GM12878 (cell line): ENCODE measurements around the gene ZNF837. TPM values are rescaled to one million over a fixed set of nuclear protein-coding genes. Genes with fewer than 3 reads are reported as not detected.

Source experiments
- ATF7 ChIP-seq: fragments of 450-650 bp; IDR thresholded peaks from 2 replicates; pipeline ENCODE4 v1.6.1; 2016; ENCODE audit warnings: low read depth, mild to moderate bottlenecking
- BACH1 ChIP-seq: fragments of 450-650 bp; IDR thresholded peaks from 2 replicates; pipeline ENCODE4 v1.6.1; 2017; ENCODE audit warnings: mild to moderate bottlenecking, borderline replicate concordance
- BCL3 ChIP-seq: IDR thresholded peaks from 2 replicates; pipeline ENCODE4 v1.6.1; 2011; ENCODE audit warnings: borderline replicate concordance, low read depth, mild to moderate bottlenecking, moderate library complexity, low read length; ENCODE audit not compliant: insufficient read depth, poor library complexity, severe bottlenecking
- BHLHE40 ChIP-seq, 2 experiments: fragments of 450-650 bp in 1 of 2; IDR thresholded peaks; 2 replicates each; pipeline ENCODE4 v1.6.1; 2011 to 2017; ENCODE audit warnings: low read depth in 2 of 2, borderline replicate concordance in 1 of 2, improper control_type of control experiment in 1 of 2, low read length in 1 of 2, mild to moderate bottlenecking in 1 of 2
- CREB1 ChIP-seq: IDR thresholded peaks from 2 replicates; pipeline ENCODE4 v1.6.1; 2012; ENCODE audit warnings: low read depth, mild to moderate bottlenecking, inconsistent platforms
- EGR1 ChIP-seq, 2 experiments: IDR thresholded peaks; 1 replicate in 1 of 2; 2 replicates in 1 of 2; pipeline ENCODE4 v1.6.1; 2011 to 2012; ENCODE audit warnings: low read depth in 2 of 2, low read length in 2 of 2, borderline replicate concordance in 1 of 2, mild to moderate bottlenecking in 1 of 2, moderate library complexity in 1 of 2
- EP300 ChIP-seq, 2 experiments: fragments of 150-350 bp in 1 of 2; IDR thresholded peaks; 2 replicates each; pipeline ENCODE4 v1.6.1; 2011 to 2012; ENCODE audit warnings: low read depth in 2 of 2, low read length in 2 of 2, borderline replicate concordance in 1 of 2, improper control_type of control experiment in 1 of 2, inconsistent platforms in 1 of 2; ENCODE audit not compliant: control insufficient read depth in 1 of 2
- FOS ChIP-seq: IDR thresholded peaks from 3 replicates; pipeline ENCODE4 v1.6.1; 2011; ENCODE audit warnings: borderline replicate concordance; ENCODE audit not compliant: insufficient read length; ENCODE audit errors: extremely low read depth
- JUNB ChIP-seq: IDR thresholded peaks from 2 replicates; pipeline ENCODE4 v1.6.1; 2016; ENCODE audit warnings: antibody characterized with exemption, mild to moderate bottlenecking
- NFIC ChIP-seq: IDR thresholded peaks from 2 replicates; pipeline ENCODE4 v1.6.1; 2012; ENCODE audit warnings: low read depth, mild to moderate bottlenecking, inconsistent platforms, low read length, moderate library complexity
- NFXL1 ChIP-seq: fragments of 450-650 bp; IDR thresholded peaks from 2 replicates; pipeline ENCODE4 v1.6.1; 2017; ENCODE audit warnings: antibody characterized with exemption, mild to moderate bottlenecking, borderline replicate concordance
- NR2C2 ChIP-seq: IDR thresholded peaks from 2 replicates; pipeline ENCODE4 v1.6.1; 2011; ENCODE audit warnings: borderline replicate concordance, low read depth; ENCODE audit not compliant: control insufficient read depth, insufficient read length
- NRF1 ChIP-seq: conservative IDR thresholded peaks from 2 replicates; pipeline ENCODE4 v1.6.1; 2011; ENCODE audit warnings: mild to moderate bottlenecking, low read depth, low read length, improper control_type of control experiment
- PAX5 ChIP-seq: IDR thresholded peaks from 2 replicates; pipeline ENCODE4 v1.6.1; 2011; ENCODE audit warnings: low read depth, low read length, borderline replicate concordance
- PAX8 ChIP-seq: fragments of 450-650 bp; IDR thresholded peaks from 2 replicates; pipeline ENCODE4 v1.6.1; 2017; ENCODE audit warnings: mild to moderate bottlenecking, moderate library complexity
- PBX3 ChIP-seq: IDR thresholded peaks from 2 replicates; pipeline ENCODE4 v1.6.1; 2011; ENCODE audit warnings: mild to moderate bottlenecking, low read depth, low read length, moderate library complexity; ENCODE audit not compliant: insufficient replicate concordance
- PML ChIP-seq: IDR thresholded peaks from 2 replicates; pipeline ENCODE4 v1.6.1; 2012; ENCODE audit warnings: low read length, inconsistent platforms
- POLR2A ChIP-seq: IDR thresholded peaks from 2 replicates; pipeline ENCODE4 v1.6.1; 2011; ENCODE audit warnings: low read depth, mild to moderate bottlenecking, low read length
- PRDM15 ChIP-seq: fragments of 450-650 bp; formaldehyde crosslinking; IDR thresholded peaks from 2 replicates; pipeline ENCODE4 v1.4.0; 2020; ENCODE audit warnings: mild to moderate bottlenecking, moderate library complexity
- RAD21 ChIP-seq: IDR thresholded peaks from 2 replicates; pipeline ENCODE4 v1.6.1; 2011; ENCODE audit warnings: mild to moderate bottlenecking, low read depth, low read length, moderate library complexity; ENCODE audit not compliant: insufficient read depth
- RB1 ChIP-seq: fragments of 450-650 bp; formaldehyde crosslinking; IDR thresholded peaks from 2 replicates; pipeline ENCODE4 v1.6.1; 2017; ENCODE audit warnings: mild to moderate bottlenecking, borderline replicate concordance
- RBBP5 ChIP-seq: fragments of 200-600 bp; sonication (generic); conservative IDR thresholded peaks from 2 replicates; pipeline ENCODE4 v1.6.1; 2016
- SIX5 ChIP-seq: IDR thresholded peaks from 2 replicates; pipeline ENCODE4 v1.6.1; 2011; ENCODE audit warnings: mild to moderate bottlenecking, low read depth, low read length, moderate library complexity; ENCODE audit not compliant: severe bottlenecking
- SMARCA5 ChIP-seq: fragments of 450-650 bp; IDR thresholded peaks from 2 replicates; pipeline ENCODE4 v1.6.1; 2017; ENCODE audit warnings: mild to moderate bottlenecking
- SMC3 ChIP-seq: IDR thresholded peaks from 2 replicates; pipeline ENCODE4 v1.6.1; 2011; ENCODE audit warnings: low read length, improper control_type of control experiment, borderline replicate concordance
- SUZ12 ChIP-seq: fragments of 200-600 bp; sonication (generic); IDR thresholded peaks from one replicate; pipeline ENCODE4 v1.6.1; 2018; ENCODE audit warnings: antibody characterized with exemption, mild to moderate bottlenecking; ENCODE audit not compliant: unreplicated experiment
- polyA plus RNA-seq, 11 experiments: library from polyadenylated mRNA; depleted of rRNA in 4 of 11; unstranded in 6 of 11; stranded (reverse) in 5 of 11; fragments of >200 nt; fragmentation: Nextera tagmentation in 4 of 11; fragmentation: Illumina TruSeq in 1 of 11; extraction: Ambion mirVana in 4 of 11; extraction: Trizol in 1 of 11; gene quantifications; 1 replicate in 1 of 11; 2 replicates in 10 of 11; pipeline versions ENCODE4 v1.2.1 to v1.2.3, GENCODE V29; 2011 to 2016; ENCODE audit warnings: inconsistent platforms in 2 of 11, missing spikeins in 2 of 11, low read depth in 1 of 11
- total RNA-seq, 4 experiments: library from RNA; depleted of rRNA in 3 of 4; stranded (reverse); fragments of >200 nt in 3 of 4; fragmentation: Illumina TruSeq in 1 of 4; extraction: Trizol in 1 of 4; gene quantifications; 2 replicates each; pipeline versions ENCODE4 v1.2.1 to v1.2.3, GENCODE V29; 2013 to 2021

ZNF837 gene
- total and polyA plus RNA-seq, 10 of the 15 experiments (the other 5 are each of a cell fraction or from before 2014, with no cell fraction given), result 0.07 to 2.9 (median 2.0) TPM; not detected in 2

GRCh38 chr19:58395979-58396627, 15.3 kb upstream of the ZNF837 start (continued):
- TF ChIP-seq BHLHE40 (IDR thresholded peaks at IDR 0.05; ENCODE audit: borderline replicate concordance in 1 of 2, low read depth in 2 of 2, low read length in 1 of 2) (no peak), NFIC (no peak), EP300 (IDR thresholded peaks at IDR 0.05; ENCODE audit: borderline replicate concordance in 1 of 2, control insufficient read depth in 1 of 2, low read depth in 2 of 2, low read length in 2 of 2) (no peak), SMARCA5 (no peak), RBBP5 (no peak), SMC3 (no peak), CREB1 (0 out of 2 replicates have a peak, but pooled peaks have one; percentile 2), BACH1 (no peak), RAD21 (no peak), PBX3 (no peak), POLR2A (peak; percentile 75), BCL3 (no peak), SIX5 (no peak), NR2C2 (no peak), PAX5 (no peak), SUZ12 (no peak), RB1 (no peak), PAX8 (no peak), FOS (no peak), PML (no peak), JUNB (no peak), PRDM15 (CRISPR knock-in tag) (no peak), EGR1 (IDR thresholded peaks at IDR 0.05; ENCODE audit: borderline replicate concordance in 1 of 2, low read depth in 2 of 2, low read length in 2 of 2) (peak in 1 of 2 experiments; percentile 26; a peak in 1 of 3 replicates), ATF7 (no peak), NRF1 (no peak), NFXL1 (no peak)
